Keratinocyte (primary cell): ENCODE data around the gene ZNF77.

Source experiments
- EZH2 ChIP-seq: IDR thresholded peaks from one replicate; pipeline ENCODE4 v1.6.1; 2012; ENCODE audit warnings: inconsistent platforms, mild to moderate bottlenecking, low read length, moderate library complexity
- TF ChIP-seq, protein P1 (sequence below), 3 experiments: IDR thresholded peaks in 1 of 3; conservative IDR thresholded peaks in 1 of 3; optimal IDR thresholded peaks in 1 of 3; 2 replicates in 2 of 3; 3 replicates in 1 of 3; pipeline versions ENCODE3 to v1.5.1; 2011; ENCODE audit warnings: low read length in 3 of 3, mild to moderate bottlenecking in 3 of 3, moderate library complexity in 2 of 3, control low read depth in 1 of 3, inconsistent platforms in 1 of 3; ENCODE audit not compliant: insufficient read depth in 2 of 3; ENCODE audit errors: extremely low read depth in 1 of 3

DNA sequence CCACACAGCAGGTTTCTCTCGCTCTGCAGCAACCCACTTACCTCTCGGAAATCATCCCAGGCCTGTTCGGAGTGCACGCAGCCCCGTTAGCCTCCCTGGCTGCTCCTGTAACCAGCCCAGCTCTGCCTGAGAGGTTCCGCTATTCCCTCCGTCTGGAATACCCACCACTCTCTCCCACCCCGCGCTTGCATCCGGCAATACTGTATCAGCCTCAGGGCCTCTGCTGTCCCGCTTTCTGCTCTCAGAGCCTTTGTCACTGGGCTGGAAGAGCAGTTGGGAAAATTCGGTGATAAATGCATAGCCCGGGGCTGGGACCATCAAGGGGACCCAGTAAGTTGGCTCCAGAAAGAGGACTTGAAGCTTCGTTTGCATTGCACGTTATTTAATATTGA lies 31.8 kb upstream of the ZNF77 start:
- TF ChIP-seq, protein P1, sequence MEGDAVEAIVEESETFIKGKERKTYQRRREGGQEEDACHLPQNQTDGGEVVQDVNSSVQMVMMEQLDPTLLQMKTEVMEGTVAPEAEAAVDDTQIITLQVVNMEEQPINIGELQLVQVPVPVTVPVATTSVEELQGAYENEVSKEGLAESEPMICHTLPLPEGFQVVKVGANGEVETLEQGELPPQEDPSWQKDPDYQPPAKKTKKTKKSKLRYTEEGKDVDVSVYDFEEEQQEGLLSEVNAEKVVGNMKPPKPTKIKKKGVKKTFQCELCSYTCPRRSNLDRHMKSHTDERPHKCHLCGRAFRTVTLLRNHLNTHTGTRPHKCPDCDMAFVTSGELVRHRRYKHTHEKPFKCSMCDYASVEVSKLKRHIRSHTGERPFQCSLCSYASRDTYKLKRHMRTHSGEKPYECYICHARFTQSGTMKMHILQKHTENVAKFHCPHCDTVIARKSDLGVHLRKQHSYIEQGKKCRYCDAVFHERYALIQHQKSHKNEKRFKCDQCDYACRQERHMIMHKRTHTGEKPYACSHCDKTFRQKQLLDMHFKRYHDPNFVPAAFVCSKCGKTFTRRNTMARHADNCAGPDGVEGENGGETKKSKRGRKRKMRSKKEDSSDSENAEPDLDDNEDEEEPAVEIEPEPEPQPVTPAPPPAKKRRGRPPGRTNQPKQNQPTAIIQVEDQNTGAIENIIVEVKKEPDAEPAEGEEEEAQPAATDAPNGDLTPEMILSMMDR (optimal IDR thresholded peaks at IDR 0.05 in 1 of 3, IDR thresholded peaks at IDR 0.05 in 1 of 3, conservative IDR thresholded peaks at IDR 0.05 in 1 of 3; ENCODE audit: extremely low read depth in 1 of 3, insufficient read depth in 2 of 3, low read length in 3 of 3), result no peak
- no peak for TF ChIP-seq EZH2
